ENCODE data around the gene BSN. TPM values are rescaled to one million over a fixed set of nuclear protein-coding genes. Genes with fewer than 3 reads are reported as not detected.

The BSN gene
- total and polyA plus RNA-seq, 2 experiments from 2014 or later = 0.50 to 5.1 TPM

DNA sequence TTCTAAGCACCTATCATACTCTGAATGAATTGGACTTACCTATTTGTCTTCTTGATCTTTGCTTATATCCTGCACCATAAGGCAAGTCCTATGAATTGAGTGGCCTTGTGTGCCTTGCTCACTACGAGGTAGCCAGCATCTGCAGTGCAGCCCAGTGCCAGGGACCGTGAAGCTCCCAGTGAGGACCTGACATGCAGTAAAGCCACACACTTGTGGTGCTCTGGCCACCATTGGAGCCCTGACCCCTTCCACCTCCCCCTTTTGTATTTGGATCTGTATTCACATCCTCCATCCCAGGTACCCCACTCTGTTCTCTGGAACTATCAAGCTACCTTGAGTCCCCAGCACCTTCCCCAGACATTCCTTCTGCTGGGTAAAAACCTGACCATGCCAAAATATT lies 52.1 kb downstream of the BSN start:
- H3K27me3 Mint-ChIP-seq (ENCODE audit: insufficient read depth, low read depth, poor library complexity) = peaks cover 2% of the 10 kb centered on the region
- Histone ChIP-seq H3F3A (replicated peaks; ENCODE audit: low read depth) (0 out of 2 replicates have a peak, but pooled peaks cover 3% of the 10 kb centered on the region), H3K4me3 (no peak overlapping the region), H3K4me1 (ENCODE audit: insufficient read depth) (no peaks in the 10 kb centered on the region), H3K27me3 (ENCODE audit: insufficient read depth) (no peaks in the 10 kb centered on the region), H2AFZ (no peak overlapping the region), H4K20me1 (replicated peaks; ENCODE audit: insufficient read depth) (no peaks in the 10 kb centered on the region), H3K27ac (ENCODE audit: low read depth) (no peak overlapping the region), H3K9me2 (ENCODE audit: insufficient read depth) (no peaks in the 10 kb centered on the region), H3K79me2 (replicated peaks; ENCODE audit: insufficient read depth) (no peaks in the 10 kb centered on the region), H3K4me2 (no peak overlapping the region), H3K36me3 (ENCODE audit: insufficient read depth) (no peaks in the 10 kb centered on the region)
- H3K36me3 Mint-ChIP-seq (ENCODE audit: low read depth) = no peaks in the 10 kb centered on the region
- DNase-seq (ENCODE audit: low spot score) = no peak
- TF ChIP-seq EZH2 (IDR thresholded peaks at IDR 0.05; ENCODE audit: low read depth, unreplicated experiment) (no peak), ZNF114 (CRISPR knock-in tag; IDR thresholded peaks at IDR 0.05) (no peak), ETS1 (IDR thresholded peaks at IDR 0.05) (no peak), JUNB (IDR thresholded peaks at IDR 0.05; ENCODE audit: unreplicated experiment) (no peak), EZH2phosphoT487 (IDR thresholded peaks at IDR 0.05; ENCODE audit: unreplicated experiment) (no peak), POLR2AphosphoS5 (IDR thresholded peaks at IDR 0.05; ENCODE audit: low read depth) (no peak), NANOG (IDR thresholded peaks at IDR 0.05; ENCODE audit: borderline replicate concordance) (no peak), STAT1 (IDR thresholded peaks at IDR 0.05; ENCODE audit: unreplicated experiment) (no peak), CREB1 (CRISPR knock-in tag; IDR thresholded peaks at IDR 0.05; ENCODE audit: low read depth) (no peak), REST (IDR thresholded peaks at IDR 0.05; ENCODE audit: unreplicated experiment) (no peak), ZNF331 (CRISPR knock-in tag; IDR thresholded peaks at IDR 0.05; ENCODE audit: low read depth) (no peak)
- TF ChIP-seq, protein P1, sequence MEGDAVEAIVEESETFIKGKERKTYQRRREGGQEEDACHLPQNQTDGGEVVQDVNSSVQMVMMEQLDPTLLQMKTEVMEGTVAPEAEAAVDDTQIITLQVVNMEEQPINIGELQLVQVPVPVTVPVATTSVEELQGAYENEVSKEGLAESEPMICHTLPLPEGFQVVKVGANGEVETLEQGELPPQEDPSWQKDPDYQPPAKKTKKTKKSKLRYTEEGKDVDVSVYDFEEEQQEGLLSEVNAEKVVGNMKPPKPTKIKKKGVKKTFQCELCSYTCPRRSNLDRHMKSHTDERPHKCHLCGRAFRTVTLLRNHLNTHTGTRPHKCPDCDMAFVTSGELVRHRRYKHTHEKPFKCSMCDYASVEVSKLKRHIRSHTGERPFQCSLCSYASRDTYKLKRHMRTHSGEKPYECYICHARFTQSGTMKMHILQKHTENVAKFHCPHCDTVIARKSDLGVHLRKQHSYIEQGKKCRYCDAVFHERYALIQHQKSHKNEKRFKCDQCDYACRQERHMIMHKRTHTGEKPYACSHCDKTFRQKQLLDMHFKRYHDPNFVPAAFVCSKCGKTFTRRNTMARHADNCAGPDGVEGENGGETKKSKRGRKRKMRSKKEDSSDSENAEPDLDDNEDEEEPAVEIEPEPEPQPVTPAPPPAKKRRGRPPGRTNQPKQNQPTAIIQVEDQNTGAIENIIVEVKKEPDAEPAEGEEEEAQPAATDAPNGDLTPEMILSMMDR (conservative IDR thresholded peaks at IDR 0.05; ENCODE audit: low read depth in 2 of 2) = no peak
- TF ChIP-seq, protein P2, sequence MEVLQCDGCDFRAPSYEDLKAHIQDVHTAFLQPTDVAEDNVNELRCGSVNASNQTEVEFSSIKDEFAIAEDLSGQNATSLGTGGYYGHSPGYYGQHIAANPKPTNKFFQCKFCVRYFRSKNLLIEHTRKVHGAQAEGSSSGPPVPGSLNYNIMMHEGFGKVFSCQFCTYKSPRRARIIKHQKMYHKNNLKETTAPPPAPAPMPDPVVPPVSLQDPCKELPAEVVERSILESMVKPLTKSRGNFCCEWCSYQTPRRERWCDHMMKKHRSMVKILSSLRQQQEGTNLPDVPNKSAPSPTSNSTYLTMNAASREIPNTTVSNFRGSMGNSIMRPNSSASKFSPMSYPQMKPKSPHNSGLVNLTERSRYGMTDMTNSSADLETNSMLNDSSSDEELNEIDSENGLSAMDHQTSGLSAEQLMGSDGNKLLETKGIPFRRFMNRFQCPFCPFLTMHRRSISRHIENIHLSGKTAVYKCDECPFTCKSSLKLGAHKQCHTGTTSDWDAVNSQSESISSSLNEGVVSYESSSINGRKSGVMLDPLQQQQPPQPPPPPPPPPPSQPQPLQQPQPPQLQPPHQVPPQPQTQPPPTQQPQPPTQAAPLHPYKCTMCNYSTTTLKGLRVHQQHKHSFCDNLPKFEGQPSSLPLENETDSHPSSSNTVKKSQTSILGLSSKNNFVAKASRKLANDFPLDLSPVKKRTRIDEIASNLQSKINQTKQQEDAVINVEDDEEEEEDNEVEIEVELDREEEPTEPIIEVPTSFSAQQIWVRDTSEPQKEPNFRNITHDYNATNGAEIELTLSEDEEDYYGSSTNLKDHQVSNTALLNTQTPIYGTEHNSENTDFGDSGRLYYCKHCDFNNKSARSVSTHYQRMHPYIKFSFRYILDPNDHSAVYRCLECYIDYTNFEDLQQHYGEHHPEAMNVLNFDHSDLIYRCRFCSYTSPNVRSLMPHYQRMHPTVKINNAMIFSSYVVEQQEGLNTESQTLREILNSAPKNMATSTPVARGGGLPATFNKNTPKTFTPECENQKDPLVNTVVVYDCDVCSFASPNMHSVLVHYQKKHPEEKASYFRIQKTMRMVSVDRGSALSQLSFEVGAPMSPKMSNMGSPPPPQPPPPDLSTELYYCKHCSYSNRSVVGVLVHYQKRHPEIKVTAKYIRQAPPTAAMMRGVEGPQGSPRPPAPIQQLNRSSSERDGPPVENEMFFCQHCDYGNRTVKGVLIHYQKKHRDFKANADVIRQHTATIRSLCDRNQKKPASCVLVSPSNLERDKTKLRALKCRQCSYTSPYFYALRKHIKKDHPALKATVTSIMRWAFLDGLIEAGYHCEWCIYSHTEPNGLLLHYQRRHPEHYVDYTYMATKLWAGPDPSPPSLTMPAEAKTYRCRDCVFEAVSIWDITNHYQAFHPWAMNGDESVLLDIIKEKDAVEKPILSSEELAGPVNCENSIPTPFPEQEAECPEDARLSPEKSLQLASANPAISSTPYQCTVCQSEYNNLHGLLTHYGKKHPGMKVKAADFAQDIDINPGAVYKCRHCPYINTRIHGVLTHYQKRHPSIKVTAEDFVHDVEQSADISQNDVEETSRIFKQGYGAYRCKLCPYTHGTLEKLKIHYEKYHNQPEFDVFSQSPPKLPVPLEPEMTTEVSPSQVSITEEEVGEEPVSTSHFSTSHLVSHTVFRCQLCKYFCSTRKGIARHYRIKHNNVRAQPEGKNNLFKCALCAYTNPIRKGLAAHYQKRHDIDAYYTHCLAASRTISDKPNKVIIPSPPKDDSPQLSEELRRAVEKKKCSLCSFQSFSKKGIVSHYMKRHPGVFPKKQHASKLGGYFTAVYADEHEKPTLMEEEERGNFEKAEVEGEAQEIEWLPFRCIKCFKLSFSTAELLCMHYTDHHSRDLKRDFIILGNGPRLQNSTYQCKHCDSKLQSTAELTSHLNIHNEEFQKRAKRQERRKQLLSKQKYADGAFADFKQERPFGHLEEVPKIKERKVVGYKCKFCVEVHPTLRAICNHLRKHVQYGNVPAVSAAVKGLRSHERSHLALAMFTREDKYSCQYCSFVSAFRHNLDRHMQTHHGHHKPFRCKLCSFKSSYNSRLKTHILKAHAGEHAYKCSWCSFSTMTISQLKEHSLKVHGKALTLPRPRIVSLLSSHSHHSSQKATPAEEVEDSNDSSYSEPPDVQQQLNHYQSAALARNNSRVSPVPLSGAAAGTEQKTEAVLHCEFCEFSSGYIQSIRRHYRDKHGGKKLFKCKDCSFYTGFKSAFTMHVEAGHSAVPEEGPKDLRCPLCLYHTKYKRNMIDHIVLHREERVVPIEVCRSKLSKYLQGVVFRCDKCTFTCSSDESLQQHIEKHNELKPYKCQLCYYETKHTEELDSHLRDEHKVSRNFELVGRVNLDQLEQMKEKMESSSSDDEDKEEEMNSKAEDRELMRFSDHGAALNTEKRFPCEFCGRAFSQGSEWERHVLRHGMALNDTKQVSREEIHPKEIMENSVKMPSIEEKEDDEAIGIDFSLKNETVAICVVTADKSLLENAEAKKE (CRISPR knock-in tag; IDR thresholded peaks at IDR 0.05) = no peak
- no peaks in the 10 kb centered on the region; the same call in 2 of the 3 replicates for H3K9me3 Mint-ChIP-seq
- ATAC-seq = peak; percentile 31; the same call in 2 of the 3 replicates
- H3K27ac Mint-ChIP-seq = no peak overlapping the region
- no peak overlapping the region for H3K4me3 Mint-ChIP-seq
- no peaks in the 10 kb centered on the region for H3K4me1 Mint-ChIP-seq
